Liver (tissue), 9 donors: ENCODE measurements around the gene LAMA5. TPM values are rescaled to one million over a fixed set of nuclear protein-coding genes. Genes with fewer than 3 reads are reported as not detected.
A peak's percentile ranks its signal among the peaks of the same experiment; 100 is the strongest.

ENCODE experiments used
- DNase-seq: peaks from one replicate; pipeline ENCODE4 v3.0.0-alpha.2; 2017; ENCODE audit warnings: low spot score
- H3K27ac ChIP-seq, 2 donors: one replicate each; pipeline ENCODE4 v1.7.0; 2013; ENCODE audit warnings: inconsistent platforms in 2 of 2, low read length in 2 of 2, control low read depth in 1 of 2, low read depth in 1 of 2, mild to moderate bottlenecking in 1 of 2
- H3K27me3 ChIP-seq, 4 donors: one replicate each; pipeline versions ENCODE4 v1.6.1 to v1.7.0; 2013; ENCODE audit warnings: low read length in 3 of 4, inconsistent platforms in 1 of 4, mild to moderate bottlenecking in 1 of 4, moderate library complexity in 1 of 4; ENCODE audit not compliant: control insufficient read depth in 4 of 4, insufficient read depth in 4 of 4
- H3K36me3 ChIP-seq, 4 donors: one replicate each; pipeline versions ENCODE4 v1.6.1 to v1.7.0; 2013; ENCODE audit warnings: low read length in 3 of 4, mild to moderate bottlenecking in 3 of 4, low read depth in 1 of 4, moderate library complexity in 1 of 4; ENCODE audit not compliant: control insufficient read depth in 4 of 4, insufficient read depth in 3 of 4
- H3K4me1 ChIP-seq, 4 donors: one replicate each; pipeline versions ENCODE4 v1.6.1 to v1.7.0; 2013; ENCODE audit warnings: low read length in 3 of 4, mild to moderate bottlenecking in 3 of 4, moderate library complexity in 1 of 4; ENCODE audit not compliant: control insufficient read depth in 4 of 4, insufficient read depth in 4 of 4
- H3K4me3 ChIP-seq, 3 donors: one replicate each; pipeline versions ENCODE4 v1.6.1 to v1.7.0; 2013; ENCODE audit warnings: low read length in 3 of 3, control low read depth in 1 of 3, low read depth in 1 of 3, mild to moderate bottlenecking in 1 of 3
- H3K9ac ChIP-seq, 2 donors: one replicate each; pipeline ENCODE4 v1.7.0; 2013; ENCODE audit warnings: low read length in 2 of 2, mild to moderate bottlenecking in 2 of 2, moderate library complexity in 2 of 2, control low read depth in 1 of 2, low read depth in 1 of 2
- H3K9me3 ChIP-seq, 4 donors: one replicate each; pipeline versions ENCODE4 v1.6.1 to v1.7.0; 2013; ENCODE audit warnings: low read length in 3 of 4; ENCODE audit not compliant: control insufficient read depth in 4 of 4
- ATF3 ChIP-seq: IDR thresholded peaks from 2 replicates; pipeline ENCODE4 v1.6.1; 2016; ENCODE audit warnings: antibody characterized with exemption
- FOXA1 ChIP-seq: IDR thresholded peaks from 2 replicates; pipeline ENCODE4 v1.6.1; 2016; ENCODE audit warnings: antibody characterized with exemption
- FOXA2 ChIP-seq: IDR thresholded peaks from 2 replicates; pipeline ENCODE4 v1.6.1; 2016; ENCODE audit warnings: antibody characterized with exemption
- GABPA ChIP-seq, 2 donors: IDR thresholded peaks in 1 of 2; conservative IDR thresholded peaks in 1 of 2; 2 replicates each; pipeline ENCODE4 v1.6.1; 2016; ENCODE audit warnings: antibody characterized with exemption in 2 of 2, mild to moderate bottlenecking in 1 of 2, moderate library complexity in 1 of 2
- HNF4A ChIP-seq, 2 donors: conservative IDR thresholded peaks; 2 replicates each; pipeline ENCODE4 v1.6.1; 2016; ENCODE audit warnings: antibody characterized with exemption in 2 of 2, mild to moderate bottlenecking in 2 of 2
- JUND ChIP-seq, 2 donors: IDR thresholded peaks; 2 replicates each; pipeline ENCODE4 v1.6.1; 2016; ENCODE audit warnings: antibody characterized with exemption in 2 of 2
- MAX ChIP-seq: IDR thresholded peaks from 2 replicates; pipeline ENCODE4 v1.6.1; 2016; ENCODE audit warnings: antibody characterized with exemption
- REST ChIP-seq: IDR thresholded peaks from 2 replicates; pipeline ENCODE4 v1.6.1; 2016; ENCODE audit warnings: antibody characterized with exemption, mild to moderate bottlenecking
- RXRA ChIP-seq, 2 donors: IDR thresholded peaks; 2 replicates each; pipeline ENCODE4 v1.6.1; 2017 to 2018; ENCODE audit warnings: antibody characterized with exemption in 2 of 2, mild to moderate bottlenecking in 1 of 2
- SP1 ChIP-seq: IDR thresholded peaks from 2 replicates; pipeline ENCODE4 v1.6.1; 2018; ENCODE audit warnings: antibody characterized with exemption, mild to moderate bottlenecking
- ZBTB33 ChIP-seq: IDR thresholded peaks from 2 replicates; pipeline ENCODE4 v1.6.1; 2016; ENCODE audit warnings: antibody characterized with exemption
- WGBS: extraction: QIAGEN DNeasy Blood & Tissue Kit; methylation state at CpG from one replicate; pipeline ENCODE4 v1.1.7; 2013; 5-methylcytosine and 5-hydroxymethylcytosine counted together
- polyA plus RNA-seq, 2 donors: library from polyadenylated mRNA; stranded (reverse) in 1 of 2; unstranded in 1 of 2; fragments of 200-250 nt in 1 of 2; fragments of >200 nt in 1 of 2; fragmentation: Nextera tagmentation in 1 of 2; extraction: Ambion mirVana in 1 of 2; gene quantifications; one replicate each; pipeline versions ENCODE4 v1.2.1 to v1.2.3, GENCODE V29; 2013 to 2015
- total RNA-seq, 2 donors: library from RNA; depleted of rRNA; stranded (reverse); fragments of >200 nt; gene quantifications; one replicate each; pipeline ENCODE4 v1.2.3, GENCODE V29; 2014
- donor health status: healthy.
- donor health status: healthy.
- donor health status: healthy.
- donor health status: healthy.
- donor health status: healthy.

Gene LAMA5
- total and polyA plus RNA-seq, 4 donors, result 3.6 to 40.2 (median 13.7) TPM

GRCh38 chr20:62303340-62304226, 63.5 kb downstream of the LAMA5 start (continued):
- no peak for TF ChIP-seq REST

- WGBS, result under 1% methylated on average over 39 of the region's 39 CpGs
- Histone ChIP-seq H3K4me1 (peaks cover 15 to 48% (median 41%) of the 10 kb centered on the region in 4 donors), H3K27me3 (no peaks in the 10 kb centered on the region), H3K9ac (peak overlapping the region in 1 of 2 donors; percentile 75), H3K36me3 (peaks cover 12 to 22% (median 19%) of the 10 kb centered on the region in 4 donors), H3K27ac (peak overlapping the region; percentile 100), H3K4me3 (peak overlapping the region; percentile 79 to 93 (median 85)), H3K9me3 (no peaks in the 10 kb centered on the region)
- DNase-seq, result no peak
- TF ChIP-seq FOXA2, result no peak
- no peak for TF ChIP-seq HNF4A (conservative IDR thresholded peaks at IDR 0.05)
- no peak for TF ChIP-seq REST
- no peak for TF ChIP-seq JUND (IDR thresholded peaks at IDR 0.05)
- TF ChIP-seq RXRA (IDR thresholded peaks at IDR 0.05), result no peak
- TF ChIP-seq SP1, result no peak
- TF ChIP-seq FOXA1, result no peak
- TF ChIP-seq ZBTB33, result no peak
- TF ChIP-seq GABPA (IDR thresholded peaks at IDR 0.05 in 1 of 2, conservative IDR thresholded peaks at IDR 0.05 in 1 of 2), result no peak
- TF ChIP-seq MAX, result no peak
- TF ChIP-seq ATF3, result no peak
Observed at GRCh38 chr20:62303062-62303339, 64.1 kb downstream of the LAMA5 start.
